HCT116 (cell line): ENCODE results near the gene SEMA4F. TPM values are rescaled to one million over a fixed set of nuclear protein-coding genes. Genes with fewer than 3 reads are reported as not detected.

Experiments used
- ATAC-seq: fragments of 200-7000 bp; cut with Tn5 transposase; 2 replicates; pipeline ENCODE4 v1.9.1; 2020; ENCODE audit warnings: mild to moderate bottlenecking, moderate library complexity
- BruUV-seq: library from RNA; stranded (reverse); fragments of 400-500 nt; replicated peaks from 2 replicates; lab custom pipeline; 2021; lab: Mats Ljungman, UMichigan
- CTCF ChIA-PET: fragments of 300-600 bp; sonication (Branson Sonifier 250); formaldehyde crosslinking; loops from one replicate; lab custom pipeline; 2021; ENCODE audit warnings: antibody characterized with exemption; lab: Charles Lee
- POLR2A ChIA-PET: fragments of 300-600, 350-600 bp; sonication (Branson Sonifier 250); formaldehyde crosslinking; loops from one replicate; lab custom pipeline; 2021; ENCODE audit warnings: antibody characterized with exemption; lab: Charles Lee
- RAD21 ChIA-PET, 2 experiments: fragments of 300-600 bp; sonication (Branson Sonifier 250); formaldehyde crosslinking; loops; one replicate each; lab custom pipeline; 2023; ENCODE audit warnings: low total read pairs in 2 of 2; ENCODE audit not compliant: uncharacterized antibody in 2 of 2, unreplicated experiment in 2 of 2, low non-redundant PET in 1 of 2; lab: Charles Lee
- DNase-seq: peaks from one replicate; pipeline ENCODE4 v3.0.0-alpha.2; 2010; ENCODE audit warnings: low read depth, low spot score
- H2AFZ ChIP-seq: fragments of 200-600 bp; shearing (Covaris generic), sonication (generic); 2 replicates; pipeline ENCODE4 v1.6.1; 2017; ENCODE audit warnings: low read depth, mixed run types, mixed read lengths, antibody characterized with exemption, low read length; ENCODE audit not compliant: poor library complexity, severe bottlenecking
- H3K27ac ChIP-seq: 2 replicates; pipeline ENCODE4 v1.5.1; 2012; ENCODE audit warnings: low read depth, low read length
- H3K27me3 ChIP-seq: fragments of 200-600 bp; sonication (generic); 2 replicates; pipeline ENCODE4 v1.6.1; 2016; ENCODE audit warnings: mixed run types, low read length, mixed read lengths; ENCODE audit not compliant: insufficient read depth
- H3K36me3 ChIP-seq, 2 experiments: fragments of 200-500 bp in 1 of 2; fragments of 200-600 bp in 1 of 2; sonication (Bioruptor generic) in 1 of 2; sonication (generic) in 1 of 2; 2 replicates each; pipeline versions ENCODE4 v1.5.1 to v1.6.1; 2014 to 2016; ENCODE audit warnings: low read length in 2 of 2, inconsistent platforms in 1 of 2, mixed read lengths in 1 of 2, mixed run types in 1 of 2; ENCODE audit not compliant: insufficient read depth in 2 of 2, control insufficient read depth in 1 of 2
- H3K4me1 ChIP-seq, 2 experiments: fragments of 200-600 bp in 1 of 2; sonication (generic) in 1 of 2; 2 replicates each; pipeline versions ENCODE4 v1.5.1 to v1.6.1; 2012 to 2017; ENCODE audit warnings: low read length in 2 of 2, inconsistent platforms in 1 of 2, mild to moderate bottlenecking in 1 of 2, mixed read lengths in 1 of 2, mixed run types in 1 of 2, moderate library complexity in 1 of 2; ENCODE audit not compliant: insufficient read depth in 2 of 2, control insufficient read depth in 1 of 2
- H3K4me2 ChIP-seq: fragments of 200-600 bp; sonication (generic); 2 replicates; pipeline ENCODE4 v1.6.1; 2017; ENCODE audit warnings: mixed run types, low read length, mixed read lengths
- H3K4me3 ChIP-seq, 2 experiments: fragments of 200-600 bp in 1 of 2; sonication (generic) in 1 of 2; replicated peaks in 1 of 2; 2 replicates each; pipeline ENCODE4 v1.5.1; 2011 to 2016; ENCODE audit warnings: low read length in 2 of 2, control low read depth in 1 of 2, low read depth in 1 of 2, mild to moderate bottlenecking in 1 of 2, mixed read lengths in 1 of 2, mixed run types in 1 of 2
- H3K79me2 ChIP-seq: fragments of 200-600 bp; sonication (generic); 2 replicates; pipeline ENCODE4 v1.6.1; 2017; ENCODE audit warnings: mild to moderate bottlenecking, mixed run types, low read length, moderate library complexity, mixed read lengths; ENCODE audit not compliant: insufficient read depth
- H3K9ac ChIP-seq: fragments of 200-600 bp; sonication (generic); 2 replicates; pipeline ENCODE4 v1.6.1; 2016; ENCODE audit warnings: low read length, mixed read lengths
- H3K9me2 ChIP-seq: fragments of 200-600 bp; sonication (generic), shearing (Covaris generic); 2 replicates; pipeline ENCODE4 v1.6.1; 2017; ENCODE audit warnings: mixed run types, mild to moderate bottlenecking, moderate library complexity; ENCODE audit not compliant: insufficient read depth
- H3K9me3 ChIP-seq, 2 experiments: fragments of 200-500 bp in 1 of 2; fragments of 200-600 bp in 1 of 2; sonication (Bioruptor generic) in 1 of 2; sonication (generic) in 1 of 2; 2 replicates each; pipeline ENCODE4 v1.6.1; 2014 to 2017; ENCODE audit warnings: low read length in 2 of 2, mixed read lengths in 2 of 2, inconsistent platforms in 1 of 2, low read depth in 1 of 2, mild to moderate bottlenecking in 1 of 2, mixed run types in 1 of 2, moderate library complexity in 1 of 2; ENCODE audit not compliant: control insufficient read depth in 1 of 2, insufficient read depth in 1 of 2
- H4K20me1 ChIP-seq: fragments of 200-600 bp; sonication (generic), shearing (Covaris generic); 2 replicates; pipeline ENCODE4 v1.6.1; 2017; ENCODE audit warnings: mixed run types, mild to moderate bottlenecking, moderate library complexity; ENCODE audit not compliant: insufficient read depth
- CEBPB ChIP-seq: IDR thresholded peaks from 2 replicates; pipeline ENCODE4 v1.6.1; 2012; ENCODE audit warnings: low read depth
- EZH2phosphoT487 ChIP-seq: fragments of 200-600 bp; IDR thresholded peaks from 2 replicates; pipeline ENCODE4 v1.6.1; 2018; ENCODE audit warnings: antibody characterized with exemption, borderline replicate concordance
- JUND ChIP-seq: IDR thresholded peaks from 2 replicates; pipeline ENCODE4 v1.6.1; 2012
- MAX ChIP-seq: IDR thresholded peaks from 2 replicates; pipeline ENCODE4 v1.6.1; 2012
- POLR2AphosphoS5 ChIP-seq: IDR thresholded peaks from 2 replicates; pipeline ENCODE4 v1.6.1; 2011; ENCODE audit warnings: mild to moderate bottlenecking, low read depth, low read length, moderate library complexity
- REST ChIP-seq: IDR thresholded peaks from 2 replicates; pipeline ENCODE4 v1.6.1; 2012; ENCODE audit warnings: low read depth
- SP1 ChIP-seq: IDR thresholded peaks from 2 replicates; pipeline ENCODE4 v1.6.1; 2012; ENCODE audit warnings: low read depth
- ZBTB33 ChIP-seq: IDR thresholded peaks from 2 replicates; pipeline ENCODE4 v1.6.1; 2011; ENCODE audit warnings: mild to moderate bottlenecking, low read length, moderate library complexity; ENCODE audit not compliant: insufficient replicate concordance; ENCODE audit errors: extremely low read depth
- ZFX ChIP-seq: fragments of 450-650 bp; IDR thresholded peaks from 2 replicates; pipeline ENCODE4 v1.6.1; 2017
- intact Hi-C: fragments of 100-400 bp; cut with micrococcal nuclease; formaldehyde crosslinking; loops from 2 replicates; pipeline ENCODE4 v1.10.0; 2022
- total RNA-seq: library from RNA; stranded (reverse); gene quantifications from one replicate; pipeline ENCODE4 v1.2.1, GENCODE V29; 2021; ENCODE audit not compliant: unreplicated experiment

The SEMA4F gene
- total RNA-seq, 1 experiment from 2014 or later: 12.3 TPM

- Histone ChIP-seq H2AFZ (no peak overlapping the region), H3K79me2 (no peaks in the 10 kb centered on the region), H3K36me3 (no peaks in the 10 kb centered on the region), H3K9me3 (no peaks in the 10 kb centered on the region), H4K20me1 (no peaks in the 10 kb centered on the region), H3K4me2 (no peak overlapping the region), H3K27me3 (no peaks in the 10 kb centered on the region), H3K27ac (no peak overlapping the region), H3K9me2 (no peaks in the 10 kb centered on the region), H3K9ac (no peak overlapping the region), H3K4me1 (no peaks in the 10 kb centered on the region), H3K4me3 (no peak overlapping the region)
- ChIA-PET CTCF (no interaction called here), POLR2A (no interaction called here), RAD21 (no interaction called here)
- no TSS peak for BruUV-seq
- DNase-seq: no peak
- intact Hi-C loops: loop anchor here (10.0 kb wide), 1 partner anchor 359 kb away; no protein-coding TSS in a partner anchor
- no peak for ATAC-seq
- TF ChIP-seq CEBPB (no peak), POLR2AphosphoS5 (no peak), JUND (no peak), SP1 (no peak), MAX (no peak), ZFX (no peak), EZH2phosphoT487 (no peak), REST (no peak), ZBTB33 (no peak)
Measured at GRCh38 chr2:74695663-74696062, 41.6 kb downstream of the SEMA4F start.
